EL (cell line): ENCODE data around the gene USF2.
A peak's percentile ranks its signal among the peaks of the same experiment; 100 is the strongest.

Experiments
- DNase-seq: peaks from one replicate; pipeline ENCODE4 v3.0.0-alpha.2; 2016

USF2 gene

GRCh38 chr19:35303357-35303915 lies 34.7 kb downstream of the USF2 start:
- DNase-seq: no peak

- no peak for DNase-seq
Measured at GRCh38 chr19:35304036-35304435, 35.3 kb downstream of the USF2 start.

GRCh38 chr19:35305181-35305580 lies 36.4 kb downstream of the USF2 start:
- no peak for DNase-seq

- DNase-seq: no peak
Measured at GRCh38 chr19:35306473-35307246, 37.9 kb downstream of the USF2 start.

GRCh38 chr19:35307931-35308330 lies 39.2 kb downstream of the USF2 start:
- no peak for DNase-seq

GRCh38 chr19:35308910-35309309 lies 40.1 kb downstream of the USF2 start:
- DNase-seq: no peak

- DNase-seq: no peak
Measured at GRCh38 chr19:35309481-35310279, 40.9 kb downstream of the USF2 start.

GRCh38 chr19:35310331-35310730 lies 41.6 kb downstream of the USF2 start:
- no peak for DNase-seq

- no peak for DNase-seq
Measured at GRCh38 chr19:35310811-35311465, 42.2 kb downstream of the USF2 start.

- no peak for DNase-seq
Measured at GRCh38 chr19:35311901-35312665, 43.3 kb downstream of the USF2 start.

GRCh38 chr19:35313587-35313986 lies 44.8 kb downstream of the USF2 start:
- DNase-seq: peak; percentile 8

GRCh38 chr19:35314031-35314430 lies 45.3 kb downstream of the USF2 start:
- no peak for DNase-seq

GRCh38 chr19:35314858-35315470 lies 46.2 kb downstream of the USF2 start:
- no peak for DNase-seq

GRCh38 chr19:35315883-35316282 lies 47.1 kb downstream of the USF2 start:
- DNase-seq: no peak

- DNase-seq: no peak
Measured at GRCh38 chr19:35316560-35316959, 47.8 kb downstream of the USF2 start.

GRCh38 chr19:35317464-35318043 lies 48.8 kb downstream of the USF2 start:
- DNase-seq: no peak

- peak; percentile 91 for DNase-seq
Measured at GRCh38 chr19:35318679-35319448, 50.1 kb downstream of the USF2 start.

GRCh38 chr19:35320065-35320713 lies 51.4 kb downstream of the USF2 start:
- DNase-seq: no peak

- DNase-seq: no peak
Measured at GRCh38 chr19:35321291-35321690, 52.5 kb downstream of the USF2 start.

GRCh38 chr19:35322014-35322413 lies 53.3 kb downstream of the USF2 start:
- DNase-seq: no peak
